HepG2 (cell line): ENCODE measurements around the gene NUDT8. TPM values are rescaled to one million over a fixed set of nuclear protein-coding genes. Genes with fewer than 3 reads are reported as not detected.

ENCODE experiments used
- ATF4 ChIP-seq, 2 experiments: fragments of 450-650 bp in 1 of 2; sonication (generic) in 1 of 2; formaldehyde crosslinking; IDR thresholded peaks; 2 replicates each; pipeline versions ENCODE4 v1.5.0 to v1.8.0; 2020 to 2022; ENCODE audit warnings: mild to moderate bottlenecking in 1 of 2, missing genetic modification reagents in 1 of 2
- HCFC1 ChIP-seq: fragments of 150-350 bp; IDR thresholded peaks from 2 replicates; pipeline ENCODE4 v1.6.1; 2014; ENCODE audit warnings: low read depth, low read length
- HMGA1 ChIP-seq: sonication (generic); formaldehyde crosslinking; conservative IDR thresholded peaks from 2 replicates; pipeline ENCODE4 v1.4.0; 2020; ENCODE audit warnings: missing genetic modification reagents
- MNT ChIP-seq: fragments of 450-650 bp; IDR thresholded peaks from 2 replicates; pipeline ENCODE4 v1.6.1; 2016
- NFIB ChIP-seq: sonication (generic); formaldehyde crosslinking; IDR thresholded peaks from 2 replicates; pipeline ENCODE4 v1.9.0; 2021; ENCODE audit warnings: missing genetic modification reagents, mild to moderate bottlenecking, borderline replicate concordance
- TSC22D2 ChIP-seq: sonication (generic); formaldehyde crosslinking; IDR thresholded peaks from 2 replicates; pipeline ENCODE4 v1.5.1; 2020; ENCODE audit warnings: missing genetic modification reagents, mild to moderate bottlenecking, borderline replicate concordance
- ZNF225 ChIP-seq: sonication (generic); formaldehyde crosslinking; IDR thresholded peaks from 2 replicates; pipeline ENCODE4 v1.4.0; 2020; ENCODE audit warnings: mild to moderate bottlenecking, missing genetic modification reagents
- ZNF296 ChIP-seq: sonication (generic); formaldehyde crosslinking; conservative IDR thresholded peaks from 2 replicates; pipeline ENCODE4 v1.5.0; 2020; ENCODE audit warnings: mild to moderate bottlenecking, missing genetic modification reagents
- ZNF30 ChIP-seq: sonication (generic); formaldehyde crosslinking; IDR thresholded peaks from 2 replicates; pipeline ENCODE4 v1.5.0; 2020; ENCODE audit warnings: mild to moderate bottlenecking, missing genetic modification reagents
- ZNF44 ChIP-seq: sonication (generic); formaldehyde crosslinking; IDR thresholded peaks from 2 replicates; pipeline ENCODE4 v1.5.1; 2020; ENCODE audit warnings: mild to moderate bottlenecking, missing genetic modification reagents
- ZNF513 ChIP-seq: sonication (generic); formaldehyde crosslinking; conservative IDR thresholded peaks from 2 replicates; pipeline ENCODE4 v1.5.0; 2020; ENCODE audit warnings: missing genetic modification reagents
- ZNF547 ChIP-seq: sonication (generic); formaldehyde crosslinking; IDR thresholded peaks from 2 replicates; pipeline ENCODE4 v1.5.1; 2020; ENCODE audit warnings: mild to moderate bottlenecking, missing genetic modification reagents
- ZNF629 ChIP-seq: sonication (generic); formaldehyde crosslinking; conservative IDR thresholded peaks from 2 replicates; pipeline ENCODE4 v1.5.0; 2020; ENCODE audit warnings: missing genetic modification reagents
- polyA plus RNA-seq, 8 experiments: library from polyadenylated mRNA; depleted of rRNA in 3 of 8; stranded (reverse) in 7 of 8; unstranded in 1 of 8; fragments of >200 nt; fragmentation: Illumina TruSeq in 4 of 8; extraction: Trizol in 4 of 8; gene quantifications; 2 replicates each; pipeline versions ENCODE4 v1.2.1 to v1.2.3, GENCODE V29; 2011 to 2016; ENCODE audit warnings: low read depth in 4 of 8, missing spikeins in 1 of 8, mixed read lengths in 1 of 8; ENCODE audit not compliant: insufficient read depth in 1 of 8
- total RNA-seq, 5 experiments: library from RNA; depleted of rRNA; stranded (reverse); fragments of >200 nt; fragmentation: Illumina TruSeq; extraction: Trizol; gene quantifications; 2 replicates each; pipeline ENCODE4 v1.2.3, GENCODE V29; 2016; ENCODE audit warnings: low read depth in 1 of 5

Gene NUDT8
- total and polyA plus RNA-seq, 2 of the 13 experiments (the other 11 are each of a cell fraction or from before 2014, with no cell fraction given), result 6.7 to 25.8 TPM

- TF ChIP-seq ZNF513 (CRISPR knock-in tag) (no peak), HCFC1 (no peak), ZNF547 (CRISPR knock-in tag) (no peak), ZNF225 (CRISPR knock-in tag) (no peak), ZNF296 (no peak), NFIB (CRISPR knock-in tag) (0 out of 2 replicates have a peak, but pooled peaks have one; percentile 56), TSC22D2 (CRISPR knock-in tag) (no peak), MNT (peak; percentile 99), ATF4 (CRISPR knock-in tag; IDR thresholded peaks at IDR 0.05) (no peak), ZNF30 (CRISPR knock-in tag) (no peak), HMGA1 (CRISPR knock-in tag) (no peak), ZNF44 (no peak), ZNF629 (CRISPR knock-in tag) (0 out of 2 replicates have a peak, but pooled peaks have one; percentile 25)
These were observed 20.1 kb upstream of the NUDT8 start (continued) for GRCh38 chr11:67649634-67650510.
